ENCODE measurements around the gene GPR132. TPM values are rescaled to one million over a fixed set of nuclear protein-coding genes. Genes with fewer than 3 reads are reported as not detected.
A peak's percentile ranks its signal among the peaks of the same experiment; 100 is the strongest.

The GPR132 gene
- total and polyA plus RNA-seq, 5 experiments from 2014 or later: 9.4 to 41.4 (median 36.3) TPM

- H3K36me3 Mint-ChIP-seq: no peaks in the 10 kb centered on the region
- peak overlapping the region in 1 of 10 donors; percentile 45 for H3K4me3 Mint-ChIP-seq
- DNase-seq: no peak
- H3K27me3 Mint-ChIP-seq: no peaks in the 10 kb centered on the region
- H3K9me3 Mint-ChIP-seq: no peaks in the 10 kb centered on the region
- POLR2A ChIA-PET: interaction anchor here (0.6 to 9.1 kb wide), 6 partner anchors 9 to 87 kb away, joined by 3 to 254 read pairs (median 4); partner anchors contain the start of genes CLBA1 and GPR132
- H3K27ac Mint-ChIP-seq: peak overlapping the region; percentile 63 to 94 (median 84)
- no peak for ATAC-seq
- peaks cover 25 to 79% (median 73%) of the 10 kb centered on the region in 4 donors for H3K4me1 Mint-ChIP-seq
Measured at GRCh38 chr14:105072381-105072861, 7.2 kb upstream of the GPR132 start.

DNA sequence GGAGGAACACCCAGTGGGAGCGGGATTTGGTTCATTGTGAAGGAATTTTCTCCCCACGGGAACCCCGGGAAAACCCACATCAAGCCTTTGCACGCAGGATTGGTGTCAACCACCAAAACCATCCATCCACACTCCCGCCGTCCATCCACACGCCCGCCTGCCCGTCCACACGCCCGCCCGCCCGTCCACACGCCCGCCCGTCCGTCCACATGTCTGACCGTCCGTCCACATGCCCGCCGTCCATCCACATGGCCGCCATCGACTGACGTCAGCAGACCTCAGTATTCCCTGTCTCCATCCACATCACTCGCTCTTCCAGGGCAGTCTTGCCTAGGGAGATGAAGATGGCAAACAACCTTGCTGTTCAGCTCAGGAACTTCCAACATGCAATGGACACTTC lies 6.7 kb upstream of the GPR132 start:
- Mint-ChIP-seq H3K4me3 (peak overlapping the region in 1 of 10 donors; percentile 45), H3K4me1 (peaks cover 22 to 79% (median 73%) of the 10 kb centered on the region in 4 donors), H3K27me3 (no peaks in the 10 kb centered on the region), H3K27ac (peak overlapping the region; percentile 83 to 98 (median 86)), H3K36me3 (no peaks in the 10 kb centered on the region), H3K9me3 (no peaks in the 10 kb centered on the region)
- ATAC-seq (no peak), DNase-seq (no peak)
- POLR2A ChIA-PET: interaction anchor here (0.6 to 9.1 kb wide), 5 partner anchors 8 to 50 kb away, joined by 3 to 254 read pairs (median 5); partner anchors contain the start of gene GPR132

DNA sequence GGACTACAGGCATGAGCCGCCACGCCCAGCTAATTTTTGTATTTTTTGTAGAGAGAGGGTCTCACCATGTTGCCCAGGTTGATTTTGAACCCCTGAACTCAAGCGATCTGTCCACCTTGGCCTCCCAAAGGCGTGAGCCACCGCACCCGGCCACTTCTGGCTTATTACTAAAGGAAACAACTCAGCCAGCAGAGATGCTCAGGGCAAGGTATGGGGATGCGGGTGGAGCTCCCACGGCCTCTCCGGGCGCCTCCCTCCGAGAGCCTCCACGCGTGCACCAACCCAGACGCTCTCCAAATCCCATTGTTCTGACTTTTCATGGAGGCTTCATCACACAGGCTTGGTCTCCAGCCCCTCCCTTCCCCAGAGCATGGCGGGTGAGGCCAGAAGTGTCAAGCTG lies 6.1 kb upstream of the GPR132 start:
- Mint-ChIP-seq H3K4me3 (no peak overlapping the region), H3K9me3 (no peaks in the 10 kb centered on the region), H3K27ac (peak overlapping the region; percentile 71 to 98 (median 84)), H3K36me3 (no peaks in the 10 kb centered on the region), H3K4me1 (peaks cover 19 to 79% (median 73%) of the 10 kb centered on the region in 4 donors), H3K27me3 (no peaks in the 10 kb centered on the region)
- POLR2A ChIA-PET: interaction anchor here (1.8 to 9.1 kb wide), 4 partner anchors 8 to 16 kb away, joined by 5 to 254 read pairs (median 50); partner anchors contain the start of gene GPR132
- DNase-seq: no peak
- no peak for ATAC-seq

- ATAC-seq: peak in 1 of 2 donors; percentile 14
- Mint-ChIP-seq H3K27ac (peak overlapping the region; percentile 88 to 99 (median 96)), H3K36me3 (no peaks in the 10 kb centered on the region), H3K27me3 (no peaks in the 10 kb centered on the region), H3K4me3 (peak overlapping the region in 1 of 10 donors; percentile 38), H3K4me1 (peaks cover 19 to 80% (median 74%) of the 10 kb centered on the region in 4 donors), H3K9me3 (no peaks in the 10 kb centered on the region)
- peak in 1 of 10 donors; percentile 57 for DNase-seq
- POLR2A ChIA-PET: interaction anchor here (1.8 to 9.1 kb wide), 4 partner anchors 8 to 17 kb away, joined by 5 to 254 read pairs (median 50); partner anchors contain the start of gene GPR132
Measured at GRCh38 chr14:105070760-105071137, 5.5 kb upstream of the GPR132 start.

DNA sequence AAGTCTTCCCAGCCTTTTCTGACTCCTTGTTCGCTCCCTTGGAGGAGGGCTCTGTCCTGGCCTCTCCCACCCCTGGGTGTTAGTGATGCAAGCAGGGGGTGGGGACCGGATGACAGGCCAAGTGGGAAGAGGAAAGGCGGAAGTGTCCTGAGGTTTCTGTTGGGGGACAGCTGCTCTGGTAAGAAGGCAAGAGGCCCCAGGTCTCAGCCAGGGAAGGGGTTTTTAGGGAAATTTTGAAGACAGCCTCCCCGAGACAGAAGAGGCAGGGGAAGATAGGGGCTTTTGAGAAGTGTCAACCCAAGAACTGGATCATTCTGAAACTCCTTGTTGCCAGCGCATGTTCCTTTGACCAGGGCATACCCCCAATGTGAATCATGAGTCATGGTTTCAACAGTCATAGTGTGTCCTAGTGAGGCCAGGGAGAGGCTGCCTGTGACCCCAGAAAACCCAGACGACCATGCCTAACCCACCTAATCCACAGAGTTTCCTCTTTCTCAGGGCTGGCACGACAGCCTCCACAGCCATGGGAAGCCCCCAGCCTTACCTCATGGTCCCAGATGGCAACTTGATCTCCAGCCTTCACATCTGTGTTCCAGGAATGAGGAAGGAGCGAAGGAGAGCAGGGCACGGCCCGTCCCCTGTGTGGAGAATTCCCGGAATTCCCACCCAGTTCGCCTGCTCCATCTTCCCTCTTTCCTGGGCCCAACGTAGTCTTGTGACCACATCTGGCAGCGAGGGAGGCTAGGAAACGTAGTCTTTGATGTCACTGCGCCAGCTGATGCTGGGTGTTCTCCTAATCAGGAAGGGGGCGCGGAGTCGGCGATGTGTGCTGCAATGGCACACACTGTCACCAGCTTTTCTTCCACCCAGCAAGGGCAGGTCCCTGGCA lies 4.9 kb upstream of the GPR132 start:
- H3K4me3 Mint-ChIP-seq: peak overlapping the region in 7 of 10 donors; percentile 3 to 64 (median 26)
- no peaks in the 10 kb centered on the region for H3K9me3 Mint-ChIP-seq
- peak overlapping the region; percentile 88 to 99 (median 96) for H3K27ac Mint-ChIP-seq
- H3K36me3 Mint-ChIP-seq: peaks cover 0 to 1% (median 0%) of the 10 kb centered on the region in 3 donors
- POLR2A ChIA-PET: interaction anchor here (1.0 to 9.1 kb wide), 4 partner anchors 7 to 412 kb away, joined by 3 to 254 read pairs (median 50); partner anchors contain the start of gene GPR132
- ATAC-seq (no peak), DNase-seq (no peak)
- H3K27me3 Mint-ChIP-seq: no peaks in the 10 kb centered on the region
- H3K4me1 Mint-ChIP-seq: peaks cover 19 to 79% (median 74%) of the 10 kb centered on the region in 4 donors

DNA sequence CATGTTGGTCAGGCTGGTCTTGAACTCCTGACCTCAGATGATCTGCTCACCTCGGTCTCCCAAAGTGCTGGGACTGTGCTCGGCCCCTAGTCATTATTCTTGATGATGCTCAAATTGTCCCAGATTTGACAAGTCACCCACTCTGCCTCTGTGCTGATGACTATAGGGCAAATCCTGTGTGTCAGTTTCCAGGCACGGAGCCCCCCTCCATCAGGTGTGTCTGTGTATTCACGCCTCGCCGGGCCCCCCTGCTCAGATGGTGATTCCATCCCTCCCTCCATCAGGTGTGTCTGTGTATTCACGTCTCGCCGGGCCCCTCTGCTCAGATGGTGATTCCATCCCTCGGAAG lies 4.3 kb upstream of the GPR132 start:
- ATAC-seq (no peak), DNase-seq (no peak)
- Mint-ChIP-seq H3K9me3 (no peaks in the 10 kb centered on the region), H3K4me3 (peak overlapping the region in 7 of 10 donors; percentile 3 to 64 (median 26)), H3K27me3 (no peaks in the 10 kb centered on the region), H3K27ac (peak overlapping the region; percentile 88 to 99 (median 96)), H3K4me1 (peaks cover 22 to 81% (median 78%) of the 10 kb centered on the region in 4 donors), H3K36me3 (peaks cover 0 to 1% (median 0%) of the 10 kb centered on the region in 3 donors)
- POLR2A ChIA-PET: interaction anchor here (1.0 kb wide), 1 partner anchor 412 kb away, joined by 3 read pairs; no protein-coding TSS in a partner anchor

DNA sequence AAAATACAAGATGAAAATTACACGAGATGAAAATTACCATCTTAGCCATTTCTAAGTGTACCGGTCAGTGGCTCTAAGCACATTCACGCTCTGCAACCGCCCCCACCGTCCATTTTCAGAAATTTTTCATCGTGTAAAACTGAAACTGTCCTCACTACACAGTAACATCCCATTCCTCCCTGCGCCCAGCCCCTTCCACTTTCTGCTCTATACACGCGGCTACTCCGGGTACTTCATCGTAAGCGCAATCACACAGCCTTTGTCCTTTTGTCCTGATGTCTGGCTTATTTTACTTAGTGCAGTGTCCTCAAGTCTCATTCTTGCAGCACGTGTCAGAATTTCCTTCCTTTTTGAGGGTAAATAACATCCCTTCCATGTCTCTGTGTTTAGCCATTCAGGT lies 3.6 kb upstream of the GPR132 start:
- Mint-ChIP-seq H3K27me3 (no peaks in the 10 kb centered on the region), H3K4me3 (peak overlapping the region in 8 of 10 donors; percentile 5 to 87 (median 48)), H3K36me3 (peaks cover 0 to 1% (median 0%) of the 10 kb centered on the region in 3 donors), H3K27ac (peak overlapping the region; percentile 93 to 99 (median 98)), H3K9me3 (no peaks in the 10 kb centered on the region), H3K4me1 (peaks cover 21 to 84% (median 81%) of the 10 kb centered on the region in 4 donors)
- ATAC-seq: no peak
- DNase-seq: no peak
- POLR2A ChIA-PET: no interaction called here

- no peaks in the 10 kb centered on the region for H3K9me3 Mint-ChIP-seq
- ATAC-seq (no peak), DNase-seq (peak in 1 of 10 donors; percentile 54)
- H3K4me1 Mint-ChIP-seq: peaks cover 24 to 90% (median 86%) of the 10 kb centered on the region in 4 donors
- POLR2A ChIA-PET: interaction anchor here (1.0 to 11.8 kb wide), 5 partner anchors 7 to 82 kb away, joined by 3 to 254 read pairs (median 7); partner anchors contain the start of gene CLBA1
- H3K27me3 Mint-ChIP-seq: no peaks in the 10 kb centered on the region
- H3K36me3 Mint-ChIP-seq: peaks cover 0 to 1% (median 0%) of the 10 kb centered on the region in 3 donors
- peak overlapping the region; percentile 94 to 99 (median 98) for H3K27ac Mint-ChIP-seq
- H3K4me3 Mint-ChIP-seq: peak overlapping the region in 6 of 10 donors; percentile 23 to 97 (median 70)
Measured at GRCh38 chr14:105067969-105068301, 2.7 kb upstream of the GPR132 start.

GRCh38 chr14:105067140-105067968 lies 2.1 kb upstream of the GPR132 start:
- POLR2A ChIA-PET: interaction anchor here (1.0 to 11.8 kb wide), 7 partner anchors 7 to 82 kb away, joined by 3 to 254 read pairs (median 9); partner anchors contain the start of gene CLBA1
- H3K9me3 Mint-ChIP-seq: no peaks in the 10 kb centered on the region

DNA sequence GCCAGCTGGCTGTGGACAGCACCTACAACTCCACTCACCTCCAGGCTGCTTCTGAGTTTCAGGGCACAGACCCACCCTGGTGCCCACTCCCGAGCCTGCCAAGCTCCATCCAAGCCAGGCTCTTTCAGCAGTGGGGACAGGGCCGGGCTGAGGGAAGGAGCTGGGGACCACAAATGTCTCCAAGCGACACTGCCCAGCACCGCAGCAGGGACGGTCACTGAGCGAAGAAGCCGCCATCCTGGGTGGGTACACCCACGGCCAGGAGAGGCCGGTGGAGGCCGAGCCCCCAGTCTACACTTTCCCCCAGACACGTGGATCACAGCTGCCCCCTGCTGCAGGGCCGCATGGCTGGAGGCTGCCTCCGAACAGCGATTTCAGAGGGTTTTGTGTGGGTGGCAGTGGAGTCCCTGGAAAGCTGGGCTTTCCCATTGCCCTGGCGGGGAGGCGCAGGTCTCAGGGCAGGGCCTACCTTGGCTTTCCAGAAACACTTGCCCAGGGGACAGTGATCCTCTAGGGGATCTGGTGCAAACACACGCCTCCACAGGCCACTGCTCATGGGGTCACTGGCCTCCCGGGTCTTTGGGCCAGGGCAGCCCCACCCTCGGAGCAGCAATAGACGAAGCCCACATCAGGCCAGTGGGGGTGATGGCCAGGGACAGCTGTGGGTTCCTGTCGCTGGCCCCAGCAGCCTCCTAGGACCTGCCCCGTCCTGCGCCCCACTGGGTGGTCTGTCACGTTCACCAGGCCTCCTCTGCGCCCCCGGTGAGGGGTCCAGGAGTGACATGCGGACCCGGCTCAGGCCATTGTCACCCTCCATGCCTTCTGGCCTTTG lies 1.2 kb upstream of the GPR132 start:
- no peak for DNase-seq
- Mint-ChIP-seq H3K9me3 (no peaks in the 10 kb centered on the region), H3K27ac (peak overlapping the region; percentile 94 to 99 (median 98)), H3K36me3 (peaks cover 0 to 4% (median 1%) of the 10 kb centered on the region in 3 donors), H3K4me1 (peaks cover 27 to 91% (median 88%) of the 10 kb centered on the region in 4 donors), H3K27me3 (no peaks in the 10 kb centered on the region), H3K4me3 (peak overlapping the region; percentile 81 to 99 (median 94))
- ATAC-seq: no peak
- POLR2A ChIA-PET: interaction anchor here (0.8 to 11.8 kb wide), 8 partner anchors 8 to 412 kb away, joined by 3 to 254 read pairs (median 8); partner anchors contain the start of genes CDCA4 and PACS2

More at GRCh38 chr14:105067140-105067968, 2.1 kb upstream of the GPR132 start:
- peak overlapping the region; percentile 42 to 97 (median 70) for H3K4me3 Mint-ChIP-seq
- H3K27ac Mint-ChIP-seq: peak overlapping the region; percentile 94 to 99 (median 98)
- peak in 1 of 2 donors; percentile 16 for ATAC-seq
- no peaks in the 10 kb centered on the region for H3K27me3 Mint-ChIP-seq
- peaks cover 28 to 92% (median 87%) of the 10 kb centered on the region in 4 donors for H3K4me1 Mint-ChIP-seq
- peak in 4 of 10 donors; percentile 30 to 72 (median 36) for DNase-seq
- H3K36me3 Mint-ChIP-seq: peaks cover 0 to 2% (median 1%) of the 10 kb centered on the region in 3 donors

DNA sequence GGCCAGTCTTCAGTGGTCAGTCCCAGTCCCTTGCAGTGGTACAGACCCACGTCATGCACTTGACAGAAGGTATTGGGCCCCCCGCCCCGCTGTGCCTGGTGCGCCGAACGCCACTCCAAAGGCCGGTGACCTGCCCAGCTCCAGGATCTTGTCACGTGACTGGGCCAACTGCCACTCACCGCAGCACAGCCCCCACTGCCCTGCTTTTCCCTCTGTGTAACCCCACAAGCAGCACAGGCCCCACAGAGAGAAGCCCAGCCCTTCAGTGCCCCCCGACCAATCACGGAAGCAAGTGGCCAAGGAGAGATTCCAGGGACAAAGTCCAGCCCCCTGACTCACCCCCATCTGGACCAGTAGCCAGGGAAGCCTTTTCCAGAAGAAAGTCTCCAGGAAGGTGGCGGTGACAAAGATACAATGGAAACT lies 498 bp downstream of the GPR132 start:
- POLR2A ChIA-PET: interaction anchor here (0.6 to 11.8 kb wide), 13 partner anchors 8 to 312 kb away, joined by 3 to 254 read pairs (median 4); partner anchors contain the start of genes BRF1, BTBD6, CDCA4 and SIVA1
- Mint-ChIP-seq H3K4me1 (peaks cover 26 to 87% (median 85%) of the 10 kb centered on the region in 4 donors), H3K27me3 (no peaks in the 10 kb centered on the region), H3K36me3 (peaks cover 0 to 4% (median 1%) of the 10 kb centered on the region in 3 donors), H3K9me3 (no peaks in the 10 kb centered on the region), H3K27ac (peak overlapping the region; percentile 94 to 99 (median 98)), H3K4me3 (peak overlapping the region; percentile 81 to 99 (median 94))
- ATAC-seq (no peak), DNase-seq (no peak)

All from naive thymus-derived CD8-positive, alpha-beta T cell (primary cell).